Central memory CD8-positive, alpha-beta T cell (primary cell): Measurements from ENCODE around the gene CFD.
A peak's percentile ranks its signal among the peaks of the same experiment; 100 is the strongest.

Source experiments
- ATAC-seq: fragments of 150-1000 bp; cut with Tn5 transposase; replicated peaks from 2 replicates; pipeline ENCODE4 v1.10.0; 2022; ENCODE audit warnings: mild to moderate bottlenecking, moderate FRiP score, moderate number of reproducible peaks; ENCODE audit not compliant: poor library complexity, severe bottlenecking; ENCODE audit errors: extremely low read depth
- DNase-seq, 2 donors: peaks; one replicate each; pipeline ENCODE4 v3.0.0; 2021; ENCODE audit warnings: low spot score in 2 of 2
- H3K27ac Mint-ChIP-seq: one replicate; pipeline ENCODE4 v1.8.0; 2022; ENCODE audit warnings: low read depth, mild to moderate bottlenecking, moderate library complexity, mixed read lengths
- H3K27me3 Mint-ChIP-seq: one replicate; pipeline ENCODE4 v1.8.0; 2022; ENCODE audit warnings: mixed read lengths
- H3K36me3 Mint-ChIP-seq: one replicate; pipeline ENCODE4 v1.8.0; 2022; ENCODE audit warnings: mild to moderate bottlenecking, moderate library complexity, mixed read lengths; ENCODE audit not compliant: insufficient read depth
- H3K4me1 Mint-ChIP-seq: one replicate; pipeline ENCODE4 v1.8.0; 2022; ENCODE audit warnings: mixed read lengths
- H3K4me3 Mint-ChIP-seq: one replicate; pipeline ENCODE4 v1.8.0; 2022; ENCODE audit warnings: mild to moderate bottlenecking, moderate library complexity, mixed read lengths
- H3K9me3 Mint-ChIP-seq: one replicate; pipeline ENCODE4 v1.8.0; 2022; ENCODE audit warnings: mixed read lengths

Gene CFD

GRCh38 chr19:907183-907853 is 47.9 kb downstream of the CFD start:
- no peak for ATAC-seq
- Mint-ChIP-seq H3K36me3 (peaks cover 27% of the 10 kb centered on the region), H3K27me3 (no peaks in the 10 kb centered on the region), H3K4me1 (peaks cover 24% of the 10 kb centered on the region), H3K4me3 (peak overlapping the region; percentile 9), H3K27ac (peak overlapping the region; percentile 100), H3K9me3 (no peaks in the 10 kb centered on the region)
- no peak for DNase-seq

DNA sequence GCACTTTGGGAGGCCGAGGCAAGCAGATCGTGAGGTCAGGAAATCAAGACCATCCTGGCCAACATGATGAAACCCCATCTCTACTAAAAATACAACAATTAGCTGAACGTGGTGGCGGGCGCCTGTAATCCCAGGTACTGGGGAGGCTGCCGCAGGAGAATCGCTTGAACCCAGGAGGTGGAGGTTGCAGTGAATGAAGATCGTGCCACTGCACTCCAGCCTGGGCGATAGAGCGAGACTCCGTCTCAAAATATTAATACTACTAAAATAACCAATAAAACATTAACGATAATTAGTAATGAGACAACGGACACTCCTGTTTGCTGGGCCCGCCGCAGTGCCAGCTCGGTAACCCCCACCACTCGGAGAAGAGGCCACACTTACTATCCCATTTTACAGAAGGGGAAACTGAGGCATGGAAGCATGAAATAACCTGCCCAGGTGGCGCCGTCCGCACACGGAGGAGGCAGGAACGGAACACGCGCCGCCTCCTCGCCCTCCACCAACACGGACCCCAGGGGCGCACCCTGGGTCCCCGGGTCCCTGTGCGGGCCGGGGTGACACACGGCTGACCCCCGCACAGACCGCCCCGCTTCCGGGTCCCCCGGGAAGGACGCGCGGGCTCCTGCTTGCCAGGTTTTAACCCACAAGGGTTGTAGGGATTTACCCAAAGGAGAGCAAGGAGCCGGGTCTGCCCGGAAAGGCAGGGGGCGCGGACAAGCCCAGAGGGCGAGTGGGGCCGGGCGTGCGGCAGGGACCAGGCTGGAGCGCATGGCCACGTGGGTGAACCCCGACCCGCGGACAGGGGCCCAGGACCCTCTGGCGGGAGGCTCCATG is 52.0 kb downstream of the CFD start:
- H3K4me3 Mint-ChIP-seq: peak overlapping the region; percentile 85
- H3K27me3 Mint-ChIP-seq: no peaks in the 10 kb centered on the region
- peaks cover 17% of the 10 kb centered on the region for H3K4me1 Mint-ChIP-seq

GRCh38 chr19:912181-913079 is 53.0 kb downstream of the CFD start:
- no peak for ATAC-seq
- no peaks in the 10 kb centered on the region for H3K27me3 Mint-ChIP-seq

More for the DNA sequence above, 52.0 kb downstream of the CFD start:
- no peak for ATAC-seq
- peaks cover 32% of the 10 kb centered on the region for H3K36me3 Mint-ChIP-seq
- DNase-seq: no peak
- no peaks in the 10 kb centered on the region for H3K9me3 Mint-ChIP-seq
- peak overlapping the region; percentile 100 for H3K27ac Mint-ChIP-seq

More at GRCh38 chr19:912181-913079, 53.0 kb downstream of the CFD start:
- Mint-ChIP-seq H3K9me3 (no peaks in the 10 kb centered on the region), H3K36me3 (peaks cover 33% of the 10 kb centered on the region), H3K27ac (peak overlapping the region; percentile 49), H3K4me3 (peak overlapping the region; percentile 79), H3K4me1 (peaks cover 17% of the 10 kb centered on the region)
- DNase-seq: no peak
